Prostate gland (tissue), 2 donors: ENCODE data around the gene HIVEP3.

ENCODE experiments used
- POLR2A ChIP-seq: fragments of 450-650 bp; IDR thresholded peaks from one replicate; pipeline ENCODE4 v1.6.1; 2016; ENCODE audit warnings: antibody characterized with exemption, mild to moderate bottlenecking
- TF ChIP-seq, protein P1 (sequence below), 4 experiments: fragments of 200-600 bp in 2 of 4; fragments of 450-650 bp in 2 of 4; sonication (generic) in 2 of 4; IDR thresholded peaks; 1 replicate in 3 of 4; 2 replicates in 1 of 4; pipeline ENCODE4 v1.5.1; 2016 to 2019; ENCODE audit warnings: antibody characterized with exemption in 4 of 4, mild to moderate bottlenecking in 2 of 4, moderate library complexity in 2 of 4

- TF ChIP-seq POLR2A = no peak
- TF ChIP-seq, protein P1, sequence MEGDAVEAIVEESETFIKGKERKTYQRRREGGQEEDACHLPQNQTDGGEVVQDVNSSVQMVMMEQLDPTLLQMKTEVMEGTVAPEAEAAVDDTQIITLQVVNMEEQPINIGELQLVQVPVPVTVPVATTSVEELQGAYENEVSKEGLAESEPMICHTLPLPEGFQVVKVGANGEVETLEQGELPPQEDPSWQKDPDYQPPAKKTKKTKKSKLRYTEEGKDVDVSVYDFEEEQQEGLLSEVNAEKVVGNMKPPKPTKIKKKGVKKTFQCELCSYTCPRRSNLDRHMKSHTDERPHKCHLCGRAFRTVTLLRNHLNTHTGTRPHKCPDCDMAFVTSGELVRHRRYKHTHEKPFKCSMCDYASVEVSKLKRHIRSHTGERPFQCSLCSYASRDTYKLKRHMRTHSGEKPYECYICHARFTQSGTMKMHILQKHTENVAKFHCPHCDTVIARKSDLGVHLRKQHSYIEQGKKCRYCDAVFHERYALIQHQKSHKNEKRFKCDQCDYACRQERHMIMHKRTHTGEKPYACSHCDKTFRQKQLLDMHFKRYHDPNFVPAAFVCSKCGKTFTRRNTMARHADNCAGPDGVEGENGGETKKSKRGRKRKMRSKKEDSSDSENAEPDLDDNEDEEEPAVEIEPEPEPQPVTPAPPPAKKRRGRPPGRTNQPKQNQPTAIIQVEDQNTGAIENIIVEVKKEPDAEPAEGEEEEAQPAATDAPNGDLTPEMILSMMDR (IDR thresholded peaks at IDR 0.05) = no peak
These were observed 266.1 kb downstream of the HIVEP3 start for GRCh38 chr1:41652384-41653265.
